Neural progenitor cell (in vitro differentiated cells): Measurements from ENCODE around the gene TRNT1.

ENCODE experiments used
- EZH2 ChIP-seq: fragments of 200-600 bp; sonication (generic); IDR thresholded peaks from 2 replicates; pipeline ENCODE4 v1.6.1; 2017; ENCODE audit warnings: antibody characterized with exemption, mild to moderate bottlenecking, moderate library complexity
- EZH2phosphoT487 ChIP-seq: fragments of 200-600 bp; sonication (generic); IDR thresholded peaks from 2 replicates; pipeline ENCODE4 v1.6.1; 2017; ENCODE audit warnings: antibody characterized with exemption
- TF ChIP-seq, protein P1 (sequence below): fragments of 200-600 bp; sonication (generic); IDR thresholded peaks from 2 replicates; pipeline ENCODE4 v1.5.1; 2017; ENCODE audit warnings: antibody characterized with exemption, mild to moderate bottlenecking

DNA sequence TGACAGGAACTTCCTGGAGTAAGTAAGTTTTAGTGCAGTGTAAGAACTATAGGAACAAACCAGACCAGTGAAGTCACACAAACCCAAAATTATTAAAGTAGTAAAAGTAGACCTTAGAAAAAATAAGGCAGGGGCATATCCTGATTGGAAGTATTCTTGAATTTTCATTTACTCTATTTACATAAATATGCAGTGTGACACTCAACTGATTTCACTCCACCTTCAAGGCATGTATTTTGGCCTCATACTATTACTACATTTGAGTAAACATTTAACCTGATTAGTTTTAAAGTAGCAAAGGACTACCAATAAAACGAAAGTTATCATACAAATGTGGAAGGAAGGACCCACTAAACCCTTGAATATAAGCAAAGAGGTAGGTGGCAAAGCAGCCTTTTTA, 22.8 kb downstream of the TRNT1 start:
- TF ChIP-seq, protein P1, sequence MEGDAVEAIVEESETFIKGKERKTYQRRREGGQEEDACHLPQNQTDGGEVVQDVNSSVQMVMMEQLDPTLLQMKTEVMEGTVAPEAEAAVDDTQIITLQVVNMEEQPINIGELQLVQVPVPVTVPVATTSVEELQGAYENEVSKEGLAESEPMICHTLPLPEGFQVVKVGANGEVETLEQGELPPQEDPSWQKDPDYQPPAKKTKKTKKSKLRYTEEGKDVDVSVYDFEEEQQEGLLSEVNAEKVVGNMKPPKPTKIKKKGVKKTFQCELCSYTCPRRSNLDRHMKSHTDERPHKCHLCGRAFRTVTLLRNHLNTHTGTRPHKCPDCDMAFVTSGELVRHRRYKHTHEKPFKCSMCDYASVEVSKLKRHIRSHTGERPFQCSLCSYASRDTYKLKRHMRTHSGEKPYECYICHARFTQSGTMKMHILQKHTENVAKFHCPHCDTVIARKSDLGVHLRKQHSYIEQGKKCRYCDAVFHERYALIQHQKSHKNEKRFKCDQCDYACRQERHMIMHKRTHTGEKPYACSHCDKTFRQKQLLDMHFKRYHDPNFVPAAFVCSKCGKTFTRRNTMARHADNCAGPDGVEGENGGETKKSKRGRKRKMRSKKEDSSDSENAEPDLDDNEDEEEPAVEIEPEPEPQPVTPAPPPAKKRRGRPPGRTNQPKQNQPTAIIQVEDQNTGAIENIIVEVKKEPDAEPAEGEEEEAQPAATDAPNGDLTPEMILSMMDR = no peak
- TF ChIP-seq EZH2phosphoT487 (no peak), EZH2 (no peak)
